Inflammatory macrophage (primary cell): ENCODE measurements around the gene PDE7B.
A peak's percentile ranks its signal among the peaks of the same experiment; 100 is the strongest.

Experiments
- DNase-seq, 2 donors: peaks; one replicate each; pipeline ENCODE4 v3.0.0-alpha.2; 2020 to 2022

PDE7B gene

GRCh38 chr6:135990855-135991464, 139.5 kb downstream of the PDE7B start:
- no peak for DNase-seq

DNA sequence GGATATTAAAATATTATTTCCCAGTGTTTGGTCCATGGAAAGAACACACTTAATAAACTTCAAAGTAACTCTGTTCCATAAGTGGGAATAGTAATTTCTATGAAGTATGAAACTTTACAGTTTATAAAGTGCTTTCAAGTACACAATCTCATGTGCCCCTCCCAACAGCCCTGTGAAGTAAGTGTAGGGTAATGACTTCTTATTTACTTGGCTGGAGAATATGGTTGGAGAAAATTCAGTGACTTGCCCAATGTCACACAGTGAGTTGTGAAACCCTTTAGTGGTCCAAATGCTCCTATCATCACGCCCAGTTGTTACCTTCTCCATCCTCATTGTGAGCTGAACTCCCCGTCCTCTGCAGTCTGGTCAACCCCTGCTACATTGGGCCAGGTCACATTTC, 141.2 kb downstream of the PDE7B start:
- no peak for DNase-seq

DNA sequence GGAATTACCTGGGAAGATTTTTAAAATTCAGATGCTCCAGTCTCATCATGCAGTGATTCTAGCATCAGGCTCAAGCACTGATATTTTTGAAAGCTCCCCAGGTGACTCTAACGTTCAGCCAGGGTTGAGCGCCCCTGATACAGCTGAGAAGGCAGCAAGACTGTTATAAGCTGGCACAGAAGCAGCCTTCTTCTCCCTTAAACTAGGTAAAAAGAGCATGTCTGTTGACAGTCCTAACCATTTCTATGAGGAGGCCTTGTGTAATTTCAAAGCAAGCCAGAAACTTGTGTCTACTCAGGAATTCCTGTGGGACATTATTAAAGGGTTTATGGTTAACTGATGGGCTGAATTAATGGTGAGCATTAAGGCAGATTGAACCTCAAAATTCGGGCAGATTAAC, 141.9 kb downstream of the PDE7B start:
- no peak for DNase-seq

DNA sequence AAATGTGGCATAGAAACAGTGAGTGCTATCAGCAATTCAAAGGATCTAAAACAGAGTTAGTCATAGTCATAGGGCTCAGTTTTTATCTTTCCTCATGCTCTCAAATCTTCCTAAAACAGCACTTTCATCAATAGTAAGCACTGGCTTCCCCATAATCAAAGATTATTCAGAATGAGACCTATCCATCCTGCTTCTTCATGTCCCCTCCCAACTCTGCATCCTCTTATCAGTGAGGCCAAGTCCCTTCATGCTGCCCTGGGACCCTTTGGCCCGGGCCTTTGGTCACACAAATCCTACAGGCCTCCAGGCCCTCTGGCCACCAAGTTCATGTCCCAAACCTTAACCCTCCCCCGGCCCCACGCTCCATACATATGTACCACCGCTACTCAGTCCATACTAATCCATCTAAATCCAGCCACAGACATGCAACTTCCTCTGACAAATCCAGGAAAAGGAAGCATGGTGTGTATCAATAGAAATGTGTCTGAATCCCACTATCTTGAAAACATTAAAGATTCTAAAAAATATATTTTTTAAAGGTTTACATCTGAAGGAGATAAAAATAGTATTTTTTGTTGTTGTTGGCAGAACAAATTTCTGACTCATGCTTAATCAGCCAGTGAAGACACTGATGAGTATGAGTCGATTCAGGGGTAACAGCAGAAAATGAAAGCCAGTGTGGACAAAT, 143.5 kb downstream of the PDE7B start:
- DNase-seq: peak; percentile 36 to 43

DNA sequence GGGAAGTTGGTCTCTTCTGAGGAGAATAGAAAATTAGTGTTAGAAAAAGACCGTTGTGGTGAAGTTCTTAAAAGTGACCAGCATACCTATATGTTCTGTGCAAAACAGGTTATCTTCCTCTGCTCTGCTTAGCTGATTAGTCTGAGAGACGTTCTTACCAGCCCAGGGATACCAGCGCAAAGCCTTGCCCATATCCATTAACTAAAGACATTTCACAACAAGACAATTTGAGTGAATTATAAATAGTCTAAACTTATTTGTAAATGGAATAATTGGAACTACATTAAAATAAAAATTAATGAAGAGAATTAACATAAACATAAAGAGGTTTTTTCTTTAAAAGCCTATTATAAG, 144.0 kb downstream of the PDE7B start:
- DNase-seq: no peak

- no peak for DNase-seq
These were observed 145.2 kb downstream of the PDE7B start for GRCh38 chr6:135996668-135997067.

GRCh38 chr6:135999393-135999792, 147.9 kb downstream of the PDE7B start:
- no peak for DNase-seq

GRCh38 chr6:136007345-136007744, 155.8 kb downstream of the PDE7B start:
- DNase-seq: peak; percentile 59 to 83

DNA sequence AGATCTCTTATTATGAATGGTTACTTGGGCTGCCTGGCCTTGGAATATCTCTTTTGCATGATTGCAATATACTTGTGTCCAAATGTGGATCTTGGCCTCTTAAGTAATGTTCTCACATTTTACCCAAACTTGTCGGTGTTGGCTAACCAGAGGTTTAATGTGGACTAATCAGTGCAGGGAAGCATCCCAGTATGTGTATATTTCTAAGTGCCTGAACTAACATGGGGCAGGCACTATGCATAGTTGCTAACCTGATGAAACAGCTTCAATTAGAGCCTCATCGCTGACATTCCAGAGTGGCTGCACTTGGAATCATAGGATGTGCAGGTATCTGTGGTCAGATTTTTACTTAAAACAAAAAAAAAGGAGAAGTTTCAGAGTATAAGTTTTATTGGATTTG, 160.0 kb downstream of the PDE7B start:
- DNase-seq: peak; percentile 11 to 55

- peak; percentile 18 to 29 for DNase-seq
These were observed 160.8 kb downstream of the PDE7B start for GRCh38 chr6:136012198-136012887.

GRCh38 chr6:136012943-136013342, 161.4 kb downstream of the PDE7B start:
- no peak for DNase-seq

GRCh38 chr6:136014454-136015437, 163.2 kb downstream of the PDE7B start:
- no peak for DNase-seq

DNA sequence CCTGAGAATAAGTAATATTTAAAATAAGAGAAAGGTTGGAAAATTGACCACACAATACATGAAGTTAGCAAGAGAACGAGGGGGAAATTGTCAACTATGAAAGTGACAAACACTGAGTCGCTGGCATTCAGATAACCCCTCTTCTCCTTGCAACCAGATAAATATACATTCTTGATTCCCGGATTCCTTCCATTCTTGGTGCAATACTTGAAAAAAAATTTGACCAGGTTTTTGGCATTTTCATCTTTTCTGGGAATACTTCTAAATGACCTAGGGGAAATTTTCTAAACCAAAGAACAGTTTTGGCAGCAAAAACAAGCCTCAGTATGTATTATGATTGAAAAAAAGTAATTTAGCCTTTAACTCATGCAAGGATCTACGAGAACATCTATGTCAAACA, 164.0 kb downstream of the PDE7B start:
- DNase-seq: no peak

DNA sequence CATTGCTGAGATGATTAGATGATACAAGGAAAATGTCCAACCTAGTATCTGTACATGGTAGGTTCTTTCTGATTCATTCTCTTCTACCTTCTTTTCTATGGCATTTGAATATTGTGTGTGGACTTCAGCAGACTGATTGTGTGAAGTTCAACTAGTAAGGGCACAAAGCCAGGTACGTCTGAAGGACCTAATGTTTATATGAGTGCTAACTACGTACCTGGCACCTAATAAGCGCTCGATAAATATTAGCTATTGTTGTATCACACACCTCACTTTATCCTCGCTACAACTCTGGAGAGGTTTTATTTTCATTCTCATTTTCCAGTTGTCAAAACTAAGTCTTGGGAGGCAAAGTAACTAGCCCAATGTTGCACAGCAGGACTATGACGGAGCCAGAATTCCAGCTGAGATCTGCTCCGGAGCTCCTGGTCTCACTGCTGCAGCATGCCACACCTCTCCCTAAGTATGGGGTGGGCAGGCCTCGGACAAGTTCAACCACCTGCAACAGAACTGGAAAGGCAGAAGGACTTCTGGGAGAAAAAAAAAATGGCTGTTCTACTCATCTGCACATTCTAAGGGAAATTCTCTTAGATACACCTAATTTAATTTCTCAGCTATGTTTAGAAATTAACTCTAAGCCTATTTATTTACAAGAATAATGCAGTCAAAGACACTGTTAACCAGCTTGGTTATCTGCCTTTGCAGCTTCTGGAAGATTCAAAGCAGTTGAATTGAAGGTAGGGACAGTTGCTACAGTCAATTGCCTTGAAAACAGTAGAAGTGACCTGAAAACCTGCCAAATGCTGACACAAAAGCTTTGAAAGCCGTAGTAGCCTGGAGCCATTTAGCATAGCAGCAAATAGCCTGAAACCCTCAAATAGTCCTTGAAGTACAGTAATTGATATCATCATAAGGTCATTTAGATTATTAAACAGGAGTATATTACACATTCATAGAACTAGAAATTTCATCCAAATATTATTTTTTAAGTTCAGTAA, 165.0 kb downstream of the PDE7B start:
- no peak for DNase-seq

DNA sequence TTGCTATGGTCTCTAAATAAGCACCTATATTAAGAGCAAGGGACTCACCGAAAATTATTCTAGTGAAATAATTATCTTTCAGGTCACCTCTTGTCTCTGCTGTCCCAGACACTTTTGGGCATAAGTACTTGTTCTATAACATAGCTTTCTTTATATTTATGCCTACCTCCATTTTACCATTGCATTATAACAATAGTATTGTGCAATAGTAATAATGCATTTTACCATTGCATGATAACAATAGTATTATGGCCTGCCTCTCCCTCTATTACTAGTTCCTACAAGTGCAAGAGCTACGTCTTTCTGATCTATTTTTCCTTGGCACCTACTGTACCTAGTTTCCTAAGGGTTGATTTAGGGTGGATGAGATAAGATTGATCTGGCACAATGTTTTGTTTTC, 169.2 kb downstream of the PDE7B start:
- no peak for DNase-seq

- no peak for DNase-seq
These were observed 170.8 kb downstream of the PDE7B start for GRCh38 chr6:136022224-136022874.

DNA sequence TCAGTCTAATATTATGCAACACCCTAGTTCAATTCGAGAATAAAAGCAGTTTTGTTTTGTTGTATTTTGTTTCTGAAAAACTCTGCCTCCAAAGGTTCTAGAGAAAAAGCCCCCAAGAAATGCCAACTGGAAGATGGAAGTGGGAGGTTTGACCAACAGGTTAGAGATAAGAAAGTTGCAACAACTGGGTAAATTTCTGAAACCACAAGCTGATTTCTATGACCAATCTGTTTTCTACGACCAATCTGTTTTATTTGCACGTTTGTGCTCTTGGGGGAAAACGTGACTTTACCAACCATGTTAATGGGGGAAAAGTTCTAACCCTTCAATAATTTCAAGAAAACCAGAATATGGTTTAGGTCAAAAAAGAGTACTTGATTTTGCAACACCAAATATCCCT, 173.2 kb downstream of the PDE7B start:
- DNase-seq: no peak

DNA sequence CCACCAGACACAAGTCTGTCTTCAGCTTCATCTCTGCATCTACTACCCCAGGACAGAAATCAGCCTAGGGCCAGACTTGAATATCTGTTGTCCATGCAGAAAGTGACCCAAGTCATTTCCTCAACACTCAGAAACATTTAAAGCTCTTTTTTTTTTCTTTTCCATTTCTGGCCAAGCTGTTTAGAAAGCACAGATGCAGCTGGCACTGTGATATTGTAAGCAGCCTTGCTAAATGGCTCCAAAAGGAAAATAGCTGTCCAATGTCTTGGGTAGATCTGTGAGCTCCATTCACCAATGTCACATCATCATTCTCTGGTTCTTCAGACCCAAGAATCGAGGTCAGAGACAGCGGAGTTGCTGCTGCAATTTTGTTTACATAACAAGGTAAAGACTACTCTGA, 174.2 kb downstream of the PDE7B start:
- no peak for DNase-seq

- no peak for DNase-seq
These were observed 178.6 kb downstream of the PDE7B start for GRCh38 chr6:136030131-136030530.

GRCh38 chr6:136031982-136032381, 180.5 kb downstream of the PDE7B start:
- DNase-seq: peak in 1 of 2 donors; percentile 17

GRCh38 chr6:136033416-136033815, 181.9 kb downstream of the PDE7B start:
- DNase-seq: no peak
